MM.1S (cell line): ENCODE results near the gene TCF19.

Experiments used
- EZH2 ChIP-seq: fragments of 300-600 bp; sonication (generic); optimal IDR thresholded peaks from 2 replicates; pipeline ENCODE3; 2017; ENCODE audit warnings: low read depth, mild to moderate bottlenecking, antibody characterized with exemption, low read length, mixed read lengths
- EZH2phosphoT487 ChIP-seq: fragments of 300-600 bp; sonication (generic); IDR thresholded peaks from 2 replicates; pipeline ENCODE4 v1.6.1; 2018; ENCODE audit warnings: antibody characterized with exemption, low read length
- TF ChIP-seq, protein P1 (sequence below): fragments of 300-600 bp; sonication (generic); IDR thresholded peaks from 2 replicates; pipeline ENCODE4 v1.5.1; 2016; ENCODE audit warnings: antibody characterized with exemption, low read length, mixed read lengths

DNA sequence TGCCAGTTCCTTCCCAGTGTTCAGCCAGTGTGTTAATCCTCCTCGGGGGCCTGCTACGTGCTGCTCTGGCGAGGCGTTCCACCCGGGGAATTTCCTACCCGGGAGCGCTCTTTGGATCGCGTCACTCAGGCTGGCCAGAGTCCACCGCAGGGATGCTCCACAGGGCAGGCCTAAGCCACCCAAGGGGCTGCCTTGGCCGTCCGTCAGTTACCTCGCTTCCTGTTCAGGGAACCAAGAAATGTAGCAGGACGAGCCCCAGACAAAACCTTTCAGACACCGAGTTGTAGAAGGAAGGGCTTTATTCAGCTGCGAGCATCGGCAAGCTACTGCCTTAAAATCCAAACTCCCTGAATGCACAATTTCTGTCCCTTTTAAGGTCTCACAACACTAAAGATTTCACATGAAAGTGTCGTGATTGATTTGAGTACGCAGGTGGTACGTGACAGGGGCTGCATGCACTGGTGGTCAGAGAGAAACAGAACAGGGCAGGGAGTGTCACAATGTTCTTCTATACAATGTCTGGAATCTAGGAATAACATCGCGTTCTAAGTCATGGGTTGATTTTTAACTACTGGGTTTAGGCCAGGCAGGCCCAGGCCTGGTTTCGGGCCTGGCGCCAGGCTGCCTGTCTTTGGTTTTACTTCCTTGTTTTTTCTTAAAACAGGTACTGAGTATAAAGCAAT, 27.8 kb downstream of the TCF19 start:
- TF ChIP-seq, protein P1, sequence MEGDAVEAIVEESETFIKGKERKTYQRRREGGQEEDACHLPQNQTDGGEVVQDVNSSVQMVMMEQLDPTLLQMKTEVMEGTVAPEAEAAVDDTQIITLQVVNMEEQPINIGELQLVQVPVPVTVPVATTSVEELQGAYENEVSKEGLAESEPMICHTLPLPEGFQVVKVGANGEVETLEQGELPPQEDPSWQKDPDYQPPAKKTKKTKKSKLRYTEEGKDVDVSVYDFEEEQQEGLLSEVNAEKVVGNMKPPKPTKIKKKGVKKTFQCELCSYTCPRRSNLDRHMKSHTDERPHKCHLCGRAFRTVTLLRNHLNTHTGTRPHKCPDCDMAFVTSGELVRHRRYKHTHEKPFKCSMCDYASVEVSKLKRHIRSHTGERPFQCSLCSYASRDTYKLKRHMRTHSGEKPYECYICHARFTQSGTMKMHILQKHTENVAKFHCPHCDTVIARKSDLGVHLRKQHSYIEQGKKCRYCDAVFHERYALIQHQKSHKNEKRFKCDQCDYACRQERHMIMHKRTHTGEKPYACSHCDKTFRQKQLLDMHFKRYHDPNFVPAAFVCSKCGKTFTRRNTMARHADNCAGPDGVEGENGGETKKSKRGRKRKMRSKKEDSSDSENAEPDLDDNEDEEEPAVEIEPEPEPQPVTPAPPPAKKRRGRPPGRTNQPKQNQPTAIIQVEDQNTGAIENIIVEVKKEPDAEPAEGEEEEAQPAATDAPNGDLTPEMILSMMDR = no peak
- no peak for TF ChIP-seq EZH2
- TF ChIP-seq EZH2phosphoT487 = no peak
